KG1 (cell line): ENCODE measurements around the gene C9.
"Not testable (repeated sequence)": the region's sequence is repeated elsewhere in the genome, so short reads cannot be mapped to it uniquely, and the experiment has no call there.

Source experiments
- DNase-seq: peaks from one replicate; lab custom pipeline; 2025; lab: John Stamatoyannopoulos, UW

C9 gene

GRCh38 chr5:39371367-39371635 is 7.0 kb upstream of the C9 start:
- DNase-seq: no peak

DNA sequence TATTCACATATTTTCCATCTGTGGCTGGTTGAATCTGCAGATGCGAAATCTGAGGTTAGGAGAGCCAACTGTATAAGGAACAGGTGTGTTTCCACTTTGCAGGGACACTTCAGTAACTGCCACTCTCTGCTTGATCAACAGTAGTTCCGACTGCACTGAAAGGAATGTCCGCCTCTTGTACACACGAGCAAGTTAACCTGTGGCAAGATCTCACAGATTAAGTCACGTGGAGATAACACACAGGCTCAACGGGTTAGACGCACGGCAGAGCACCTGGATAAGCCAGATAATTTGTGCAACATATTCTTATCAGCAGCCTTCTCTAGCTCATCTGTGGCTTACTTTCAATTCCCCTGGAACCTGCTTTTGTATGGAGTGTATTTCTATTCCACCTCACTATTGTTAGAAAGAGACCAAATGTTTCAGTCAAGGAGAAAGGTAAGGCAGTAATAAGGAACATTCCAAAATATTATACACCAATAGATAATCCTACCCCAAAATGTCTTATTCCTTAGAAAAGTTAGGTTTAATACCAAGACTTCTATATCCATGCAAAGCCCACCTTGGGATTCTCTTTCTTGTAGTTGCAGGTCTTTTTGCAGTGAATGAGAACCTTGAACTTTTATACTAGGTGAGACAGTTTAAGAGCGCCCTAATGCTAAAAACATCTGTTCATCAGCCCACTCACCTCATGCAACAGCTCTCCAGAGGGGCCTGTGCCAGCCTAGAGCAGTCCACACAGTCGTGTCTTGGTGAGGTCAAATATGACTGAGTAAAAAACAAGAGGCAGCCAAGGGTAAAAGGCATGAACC is 6.5 kb upstream of the C9 start:
- DNase-seq: no peak

DNA sequence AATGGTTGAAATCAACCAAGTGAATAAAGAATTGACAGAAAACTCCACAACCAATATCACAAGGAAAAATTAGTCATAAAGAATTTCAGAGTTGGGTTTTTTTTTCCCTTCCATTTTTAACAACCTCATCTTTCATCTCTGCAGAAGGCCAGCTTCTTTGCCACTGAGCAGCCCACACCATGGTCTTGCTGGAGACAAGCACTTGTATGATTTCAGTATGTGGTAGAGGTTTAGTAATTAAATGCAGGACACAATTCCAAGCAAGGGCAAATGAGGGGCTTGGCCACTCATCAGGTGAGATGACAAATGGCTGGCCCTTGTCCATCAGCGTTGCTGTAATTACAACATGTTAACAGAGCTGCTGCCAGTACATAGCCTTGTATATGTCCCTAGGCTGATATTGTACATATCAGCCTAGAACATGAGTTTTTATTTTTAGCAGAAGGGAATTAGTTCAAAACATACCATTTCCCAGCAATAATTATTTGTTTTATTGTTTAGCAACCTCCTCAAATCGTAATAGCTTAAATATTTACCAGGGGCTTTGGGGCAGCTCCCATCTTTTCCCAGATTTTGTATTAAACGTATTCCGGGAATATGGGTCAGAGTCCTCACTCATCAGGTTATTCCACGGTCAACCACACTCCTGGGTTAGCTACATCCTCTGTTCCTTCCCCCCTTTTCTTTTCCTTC is 5.0 kb upstream of the C9 start:
- DNase-seq: no peak

- DNase-seq: no peak
Observed at GRCh38 chr5:39368116-39368515, 3.8 kb upstream of the C9 start.

GRCh38 chr5:39367711-39368110 is 3.4 kb upstream of the C9 start:
- DNase-seq: no peak

GRCh38 chr5:39363217-39363616 is 1.1 kb downstream of the C9 start:
- DNase-seq: no peak

GRCh38 chr5:39362646-39363045 is 1.6 kb downstream of the C9 start:
- DNase-seq: no peak

DNA sequence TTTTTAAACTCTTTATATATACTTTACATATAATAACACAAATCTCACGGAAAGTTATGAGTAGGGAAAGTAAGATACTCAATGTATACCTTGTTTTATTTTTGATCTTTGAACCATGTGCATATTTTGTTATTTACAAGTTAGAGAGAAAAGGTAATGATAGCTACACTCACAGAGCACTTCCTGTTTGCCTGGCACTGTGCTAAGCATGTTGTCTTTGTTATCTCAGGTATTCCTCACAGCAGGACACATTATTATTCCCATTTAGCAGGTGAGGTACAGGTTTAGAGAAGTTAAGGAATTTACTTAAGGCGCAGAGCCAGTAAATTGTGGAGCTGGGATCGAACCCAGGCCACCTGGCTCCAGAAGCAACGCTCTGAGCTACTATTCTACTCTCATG is 3.0 kb downstream of the C9 start:
- DNase-seq: no peak

DNA sequence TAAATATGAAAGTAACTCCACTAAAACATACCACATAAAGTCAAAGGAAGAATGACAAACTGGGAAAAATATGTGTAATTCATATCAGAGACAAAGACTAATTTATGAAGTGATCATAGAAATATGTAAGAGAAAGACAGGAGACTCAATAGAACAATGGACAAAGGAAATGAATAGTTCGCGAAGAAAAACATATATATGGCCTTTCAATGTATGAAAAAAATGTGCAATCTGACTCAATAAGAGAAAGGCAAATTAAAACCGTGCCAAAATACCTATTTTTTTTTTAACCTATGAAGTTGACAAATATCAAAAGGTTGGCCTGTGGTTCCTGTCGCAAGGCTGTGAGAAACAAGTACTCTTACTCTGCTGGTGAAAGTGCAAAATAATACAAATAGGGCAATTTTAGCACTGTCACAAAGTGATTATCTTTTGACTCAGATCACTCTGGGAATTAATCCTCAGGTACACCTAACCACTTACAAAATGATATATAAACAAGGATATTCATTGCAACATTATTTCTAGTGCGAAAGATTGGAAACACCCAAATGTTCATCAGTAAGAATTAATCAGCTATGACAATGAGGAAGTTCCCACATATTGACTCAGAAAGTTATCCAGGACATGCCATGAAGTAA is 3.7 kb downstream of the C9 start:
- no peak for DNase-seq

DNA sequence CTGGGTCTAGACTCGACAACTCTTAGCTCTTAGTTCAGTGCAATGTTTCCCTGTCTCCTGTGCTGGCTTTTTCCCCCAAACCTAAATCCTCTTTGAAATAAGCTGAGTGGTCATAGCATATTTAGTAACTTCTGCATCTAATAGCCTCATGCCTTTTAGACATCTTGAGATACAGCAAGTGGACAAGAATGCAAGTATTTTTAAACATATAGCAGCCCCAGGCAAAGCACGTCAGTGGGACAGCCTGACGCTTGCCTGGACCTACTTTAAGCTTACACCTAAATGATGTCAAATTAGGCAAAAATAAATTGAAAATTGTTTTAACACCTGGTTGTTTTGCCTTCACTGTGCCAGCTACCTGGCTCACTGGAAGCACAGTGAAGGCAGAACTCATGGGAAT is 8.0 kb downstream of the C9 start:
- no peak for DNase-seq

DNA sequence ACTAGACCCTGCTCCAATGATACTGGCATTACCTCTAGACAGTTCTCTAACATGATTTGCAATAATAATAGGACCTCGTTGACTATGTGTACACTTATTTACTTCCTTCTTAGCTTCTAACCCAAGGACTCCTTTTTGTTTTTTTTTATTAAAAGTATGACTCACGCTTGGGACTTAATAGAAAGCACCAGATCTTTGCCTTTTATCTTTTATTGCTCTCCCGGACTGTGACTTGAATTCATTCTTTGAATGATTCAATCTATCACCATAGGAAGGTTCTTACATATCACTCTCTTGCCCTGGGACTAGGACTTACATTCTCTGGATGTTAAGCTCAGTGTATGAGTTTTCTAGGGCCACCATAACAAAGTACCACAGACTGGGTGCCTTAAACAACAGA is 9.0 kb downstream of the C9 start:
- no peak for DNase-seq

DNA sequence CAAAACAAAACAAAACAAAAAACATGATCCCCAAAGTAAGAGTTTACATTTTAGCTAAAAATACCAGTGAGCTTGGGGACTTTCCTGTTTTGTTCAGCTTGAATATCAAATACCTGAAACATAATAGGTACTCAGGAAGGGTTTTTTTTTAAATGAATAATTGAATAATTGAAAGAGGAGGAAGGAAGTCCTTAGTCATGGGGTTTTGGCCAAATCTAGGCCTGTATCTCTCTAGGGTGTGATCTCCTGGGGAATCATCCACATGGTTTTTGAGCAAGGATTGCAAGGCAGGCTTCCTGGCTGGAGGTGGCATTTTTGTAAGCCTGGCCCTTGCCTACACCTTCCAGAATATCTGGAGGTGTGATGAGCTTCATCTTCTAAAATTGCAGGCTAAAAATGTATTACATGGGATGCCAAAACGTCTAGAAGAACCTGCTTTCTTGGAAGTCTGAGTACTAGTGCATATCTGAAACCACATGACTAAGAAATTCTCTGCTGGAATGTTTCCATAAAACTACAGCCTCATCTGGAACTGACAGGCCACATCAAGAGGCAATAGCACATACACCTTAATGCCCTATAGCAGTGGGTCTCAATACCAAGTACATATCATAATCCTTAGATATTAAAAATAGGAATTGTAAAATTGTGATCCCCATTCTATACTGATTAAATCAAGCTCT is 10.4 kb downstream of the C9 start:
- no peak for DNase-seq

GRCh38 chr5:39352951-39353350 is 11.3 kb downstream of the C9 start:
- DNase-seq: no peak

DNA sequence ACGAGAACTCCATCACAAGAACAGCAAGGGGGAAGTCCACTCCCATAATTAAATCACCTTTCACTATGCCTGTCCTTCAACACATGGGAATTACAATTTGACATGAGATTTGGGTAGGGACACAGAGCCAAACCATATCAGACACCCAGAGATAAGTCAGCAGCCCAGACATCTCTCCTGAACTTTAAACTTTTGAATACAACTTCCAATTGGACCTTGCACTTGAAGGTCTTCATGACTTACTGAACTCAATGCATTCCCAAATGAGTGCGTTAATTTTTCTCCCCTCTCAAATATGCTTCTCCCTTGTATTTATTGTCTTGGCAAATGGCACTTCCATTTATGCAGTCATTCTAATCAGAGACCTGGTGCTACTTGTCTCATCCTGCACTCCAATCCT is 12.1 kb downstream of the C9 start:
- no peak for DNase-seq

GRCh38 chr5:39349484-39349883 is 14.8 kb downstream of the C9 start:
- no peak for DNase-seq

GRCh38 chr5:39342460-39342859 is 21.8 kb downstream of the C9 start:
- DNase-seq: no peak

DNA sequence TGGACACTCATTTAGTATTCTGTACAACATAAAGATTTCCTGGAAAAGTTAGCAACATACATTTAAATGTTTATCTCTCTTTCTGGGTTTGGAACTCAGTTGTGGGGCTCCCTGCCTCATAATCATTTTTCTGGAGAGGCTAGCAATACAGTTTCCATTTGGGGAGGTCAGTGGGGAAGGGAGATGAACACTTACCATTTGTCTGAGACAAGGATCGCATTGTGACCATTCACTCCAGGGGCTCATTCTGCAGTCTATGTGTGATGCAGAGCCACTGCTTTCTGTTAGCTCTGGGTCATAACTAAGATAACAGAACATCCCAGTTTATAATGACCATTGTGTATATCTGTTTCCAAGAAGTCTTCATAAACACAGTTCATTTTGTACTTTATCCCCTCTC is 22.4 kb downstream of the C9 start:
- no peak for DNase-seq

DNA sequence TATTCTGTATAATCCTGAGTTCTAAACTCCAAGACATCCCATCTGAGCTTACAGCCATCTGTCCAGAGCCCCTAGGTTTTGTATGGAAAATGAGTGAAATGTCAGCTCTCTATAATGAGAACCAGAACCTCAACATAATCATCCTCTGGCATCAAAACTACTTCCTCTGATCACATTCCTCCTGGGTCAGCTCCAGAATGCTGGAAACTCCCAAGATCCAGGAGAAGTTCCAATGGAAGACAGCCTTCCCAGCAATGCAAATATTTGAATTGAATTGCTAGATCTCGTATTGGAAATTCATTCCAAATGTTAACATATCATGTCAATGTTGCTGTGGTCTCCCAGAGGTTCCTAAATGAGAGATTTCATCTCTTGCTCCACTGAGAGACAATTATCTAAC is 23.8 kb downstream of the C9 start:
- no peak for DNase-seq

- no peak for DNase-seq
Observed at GRCh38 chr5:39337252-39337915, 26.9 kb downstream of the C9 start.

DNA sequence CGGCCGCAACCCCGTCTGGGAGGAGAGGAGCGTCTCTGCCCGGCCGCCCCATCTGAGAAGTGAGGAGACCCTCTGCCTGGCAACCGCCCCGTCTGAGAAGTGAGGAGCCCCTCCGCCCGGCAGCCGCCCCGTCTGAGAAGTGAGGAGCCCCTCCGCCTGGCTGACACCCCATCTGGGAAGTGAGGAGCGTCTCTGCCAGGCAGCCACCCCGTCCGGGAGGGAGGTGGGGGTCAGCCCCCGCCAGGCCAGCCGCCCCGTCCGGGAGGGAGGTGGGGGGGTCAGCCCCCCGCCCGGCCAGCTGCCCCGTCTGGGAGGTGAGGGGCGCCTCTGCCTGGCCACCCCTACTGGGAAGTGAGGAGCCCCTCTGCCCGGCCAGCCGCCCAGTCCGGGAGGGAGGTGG is 30.0 kb downstream of the C9 start:
- not testable (repeated sequence) for DNase-seq

- DNase-seq: no peak
Observed at GRCh38 chr5:39333104-39333503, 31.2 kb downstream of the C9 start.

GRCh38 chr5:39331861-39332381 is 32.4 kb downstream of the C9 start:
- no peak for DNase-seq
